HepG2 (cell line): ENCODE data around the gene TRANK1. TPM values are rescaled to one million over a fixed set of nuclear protein-coding genes. Genes with fewer than 3 reads are reported as not detected.
A peak's percentile ranks its signal among the peaks of the same experiment; 100 is the strongest.

ENCODE experiments used
- AKAP8 ChIP-seq: sonication (generic); formaldehyde crosslinking; IDR thresholded peaks from 2 replicates; pipeline ENCODE4 v1.5.1; 2020; ENCODE audit warnings: mild to moderate bottlenecking, missing genetic modification reagents
- CC2D1A ChIP-seq: sonication (generic); formaldehyde crosslinking; IDR thresholded peaks from 2 replicates; pipeline ENCODE4 v1.8.1; 2023; ENCODE audit warnings: mild to moderate bottlenecking, missing genetic modification reagents
- JUN ChIP-seq: sonication (generic); formaldehyde crosslinking; IDR thresholded peaks from 2 replicates; pipeline ENCODE4 v1.4.0; 2020; ENCODE audit warnings: mild to moderate bottlenecking, missing genetic modification reagents
- RARG ChIP-seq: sonication (generic); formaldehyde crosslinking; IDR thresholded peaks from 2 replicates; pipeline ENCODE4 v1.4.0; 2020; ENCODE audit warnings: low read depth, mild to moderate bottlenecking, missing genetic modification reagents
- SMC3 ChIP-seq: IDR thresholded peaks from 2 replicates; pipeline ENCODE4 v1.6.1; 2011; ENCODE audit warnings: low read length, improper control_type of control experiment
- SRSF1 ChIP-seq: fragments of 200-400 bp; formaldehyde crosslinking; optimal IDR thresholded peaks from 2 replicates; pipeline ENCODE3; 2017; ENCODE audit warnings: mild to moderate bottlenecking, low read depth, low read length, moderate library complexity
- SRSF4 ChIP-seq: fragments of 200-400 bp; formaldehyde crosslinking; IDR thresholded peaks from one replicate; pipeline ENCODE4 v1.6.1; 2018; ENCODE audit warnings: mild to moderate bottlenecking, low read depth, low read length, moderate library complexity; ENCODE audit not compliant: poor library complexity, severe bottlenecking
- TAF15 ChIP-seq: fragments of 200-400 bp; formaldehyde crosslinking; IDR thresholded peaks from one replicate; pipeline ENCODE4 v1.6.1; 2018; ENCODE audit warnings: mild to moderate bottlenecking, low read depth, low read length; ENCODE audit not compliant: poor library complexity, severe bottlenecking
- XRCC5 ChIP-seq: fragments of 200-400 bp; formaldehyde crosslinking; optimal IDR thresholded peaks from 2 replicates; pipeline ENCODE3; 2017; ENCODE audit warnings: mild to moderate bottlenecking, low read length
- ZNF160 ChIP-seq: sonication (generic); formaldehyde crosslinking; IDR thresholded peaks from 2 replicates; pipeline ENCODE4 v1.8.0; 2022; ENCODE audit warnings: mild to moderate bottlenecking, inconsistent platforms, missing genetic modification reagents
- ZNF234 ChIP-seq: sonication (generic); formaldehyde crosslinking; conservative IDR thresholded peaks from 2 replicates; pipeline ENCODE4 v1.5.1; 2020; ENCODE audit warnings: mild to moderate bottlenecking, missing genetic modification reagents
- ZNF263 ChIP-seq: sonication (generic); formaldehyde crosslinking; IDR thresholded peaks from 2 replicates; pipeline ENCODE4 v1.4.0; 2020; ENCODE audit warnings: missing genetic modification reagents
- ZNF343 ChIP-seq: sonication (generic); formaldehyde crosslinking; IDR thresholded peaks from 2 replicates; pipeline ENCODE4 v1.4.0; 2020; ENCODE audit warnings: mild to moderate bottlenecking, missing genetic modification reagents
- ZNF501 ChIP-seq: sonication (generic); formaldehyde crosslinking; IDR thresholded peaks from 2 replicates; pipeline ENCODE4 v1.5.1; 2020; ENCODE audit warnings: mild to moderate bottlenecking, moderate library complexity, missing genetic modification reagents
- ZNF562 ChIP-seq: sonication (generic); formaldehyde crosslinking; IDR thresholded peaks from 2 replicates; pipeline ENCODE4 v1.8.0; 2022; ENCODE audit warnings: missing genetic modification reagents, borderline replicate concordance
- ZNF563 ChIP-seq: sonication (generic); formaldehyde crosslinking; IDR thresholded peaks from 2 replicates; pipeline ENCODE4 v1.8.0; 2022; ENCODE audit warnings: mild to moderate bottlenecking, moderate library complexity, missing genetic modification reagents
- ZNF564 ChIP-seq: sonication (generic); formaldehyde crosslinking; IDR thresholded peaks from 2 replicates; pipeline ENCODE4 v1.8.1; 2023; ENCODE audit warnings: mild to moderate bottlenecking, missing genetic modification reagents
- ZNF615 ChIP-seq: sonication (generic); formaldehyde crosslinking; IDR thresholded peaks from 2 replicates; pipeline ENCODE4 v1.5.0; 2020; ENCODE audit warnings: mild to moderate bottlenecking, missing genetic modification reagents, borderline replicate concordance
- ZNF75D ChIP-seq: sonication (generic); formaldehyde crosslinking; IDR thresholded peaks from 2 replicates; pipeline ENCODE4 v1.8.1; 2023; ENCODE audit warnings: missing genetic modification reagents, mild to moderate bottlenecking, borderline replicate concordance
- polyA plus RNA-seq, 8 experiments: library from polyadenylated mRNA; depleted of rRNA in 3 of 8; stranded (reverse) in 7 of 8; unstranded in 1 of 8; fragments of >200 nt; fragmentation: Illumina TruSeq in 4 of 8; extraction: Trizol in 4 of 8; gene quantifications; 2 replicates each; pipeline versions ENCODE4 v1.2.1 to v1.2.3, GENCODE V29; 2011 to 2016; ENCODE audit warnings: low read depth in 4 of 8, missing spikeins in 1 of 8, mixed read lengths in 1 of 8; ENCODE audit not compliant: insufficient read depth in 1 of 8
- total RNA-seq, 5 experiments: library from RNA; depleted of rRNA; stranded (reverse); fragments of >200 nt; fragmentation: Illumina TruSeq; extraction: Trizol; gene quantifications; 2 replicates each; pipeline ENCODE4 v1.2.3, GENCODE V29; 2016; ENCODE audit warnings: low read depth in 1 of 5
- TF ChIP-seq, protein P1 (sequence below): sonication (generic); formaldehyde crosslinking; IDR thresholded peaks from 2 replicates; pipeline ENCODE4 v1.4.0; 2020; ENCODE audit warnings: missing genetic modification reagents
- TF ChIP-seq, protein P2 (sequence below): sonication (generic); formaldehyde crosslinking; conservative IDR thresholded peaks from 2 replicates; pipeline ENCODE4 v1.4.0; 2020; ENCODE audit warnings: missing genetic modification reagents
- TF ChIP-seq, protein P3 (sequence below): sonication (generic); IDR thresholded peaks from 2 replicates; pipeline ENCODE4 v1.6.1; 2016; ENCODE audit warnings: low read depth, borderline replicate concordance
- TF ChIP-seq, protein P4 (sequence below): sonication (generic); formaldehyde crosslinking; IDR thresholded peaks from 2 replicates; pipeline ENCODE4 v1.8.1; 2022; ENCODE audit warnings: low read depth, mild to moderate bottlenecking, missing genetic modification reagents

Gene TRANK1
- total and polyA plus RNA-seq, 2 of the 13 experiments (the other 11 are each of a cell fraction or from before 2014, with no cell fraction given) = 0.13 to 0.32 TPM

DNA sequence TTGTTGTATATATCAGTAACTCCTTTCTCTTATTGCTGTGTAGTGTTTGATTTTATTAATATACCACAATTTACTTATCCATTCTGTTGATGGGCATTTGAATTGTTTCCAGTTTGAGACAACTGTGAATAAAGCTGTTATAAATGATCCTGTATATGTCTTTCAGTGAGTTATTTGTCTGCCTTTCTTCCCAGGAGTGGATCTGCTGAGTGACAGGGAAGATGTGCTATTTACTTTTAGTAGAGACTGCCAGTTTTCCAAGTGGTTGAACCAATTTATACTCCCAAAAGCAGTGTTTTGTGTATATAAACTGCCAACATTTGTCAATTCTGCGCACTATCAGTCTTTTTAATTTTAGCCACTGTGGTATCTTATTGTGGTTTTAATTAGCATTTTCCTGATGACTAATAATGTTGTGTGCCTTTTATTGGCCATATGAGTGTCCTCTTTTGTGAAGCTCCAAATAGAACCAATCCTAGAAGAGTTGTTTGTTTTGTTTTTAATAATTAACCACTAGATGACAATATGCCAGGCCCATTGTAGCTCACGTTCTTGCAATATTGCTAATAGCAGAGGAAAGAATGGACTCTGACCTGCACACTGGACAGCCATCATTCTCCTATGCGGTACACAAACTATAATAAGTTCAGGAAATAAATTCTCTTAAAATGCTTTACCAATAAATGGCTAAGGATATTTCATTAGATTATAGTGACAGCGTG is 25.3 kb downstream of the TRANK1 start (continued):
- TF ChIP-seq, protein P1, sequence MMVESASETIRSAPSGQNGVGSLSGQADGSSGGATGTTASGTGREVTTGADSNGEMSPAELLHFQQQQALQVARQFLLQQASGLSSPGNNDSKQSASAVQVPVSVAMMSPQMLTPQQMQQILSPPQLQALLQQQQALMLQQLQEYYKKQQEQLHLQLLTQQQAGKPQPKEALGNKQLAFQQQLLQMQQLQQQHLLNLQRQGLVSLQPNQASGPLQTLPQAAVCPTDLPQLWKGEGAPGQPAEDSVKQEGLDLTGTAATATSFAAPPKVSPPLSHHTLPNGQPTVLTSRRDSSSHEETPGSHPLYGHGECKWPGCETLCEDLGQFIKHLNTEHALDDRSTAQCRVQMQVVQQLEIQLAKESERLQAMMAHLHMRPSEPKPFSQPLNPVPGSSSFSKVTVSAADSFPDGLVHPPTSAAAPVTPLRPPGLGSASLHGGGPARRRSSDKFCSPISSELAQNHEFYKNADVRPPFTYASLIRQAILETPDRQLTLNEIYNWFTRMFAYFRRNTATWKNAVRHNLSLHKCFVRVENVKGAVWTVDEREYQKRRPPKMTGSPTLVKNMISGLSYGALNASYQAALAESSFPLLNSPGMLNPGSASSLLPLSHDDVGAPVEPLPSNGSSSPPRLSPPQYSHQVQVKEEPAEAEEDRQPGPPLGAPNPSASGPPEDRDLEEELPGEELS (CRISPR knock-in tag) = peak; percentile 50; the same call in 1 of the 2 replicates
- TF ChIP-seq, protein P2, sequence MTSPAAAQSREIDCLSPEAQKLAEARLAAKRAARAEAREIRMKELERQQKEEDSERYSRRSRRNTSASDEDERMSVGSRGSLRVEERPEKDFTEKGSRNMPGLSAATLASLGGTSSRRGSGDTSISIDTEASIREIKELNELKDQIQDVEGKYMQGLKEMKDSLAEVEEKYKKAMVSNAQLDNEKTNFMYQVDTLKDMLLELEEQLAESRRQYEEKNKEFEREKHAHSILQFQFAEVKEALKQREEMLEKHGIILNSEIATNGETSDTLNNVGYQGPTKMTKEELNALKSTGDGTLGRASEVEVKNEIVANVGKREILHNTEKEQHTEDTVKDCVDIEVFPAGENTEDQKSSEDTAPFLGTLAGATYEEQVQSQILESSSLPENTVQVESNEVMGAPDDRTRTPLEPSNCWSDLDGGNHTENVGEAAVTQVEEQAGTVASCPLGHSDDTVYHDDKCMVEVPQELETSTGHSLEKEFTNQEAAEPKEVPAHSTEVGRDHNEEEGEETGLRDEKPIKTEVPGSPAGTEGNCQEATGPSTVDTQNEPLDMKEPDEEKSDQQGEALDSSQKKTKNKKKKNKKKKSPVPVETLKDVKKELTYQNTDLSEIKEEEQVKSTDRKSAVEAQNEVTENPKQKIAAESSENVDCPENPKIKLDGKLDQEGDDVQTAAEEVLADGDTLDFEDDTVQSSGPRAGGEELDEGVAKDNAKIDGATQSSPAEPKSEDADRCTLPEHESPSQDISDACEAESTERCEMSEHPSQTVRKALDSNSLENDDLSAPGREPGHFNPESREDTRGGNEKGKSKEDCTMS (CRISPR knock-in tag) = no peak
- TF ChIP-seq ZNF615 (CRISPR knock-in tag) = no peak
- TF ChIP-seq SMC3 = no peak
- no peak for TF ChIP-seq SRSF1
- no peak for TF ChIP-seq ZNF234 (CRISPR knock-in tag)
- TF ChIP-seq ZNF343 = no peak
- no peak for TF ChIP-seq ZNF160 (CRISPR knock-in tag)
- TF ChIP-seq ZNF75D = no peak
- TF ChIP-seq SRSF4 = no peak
- no peak for TF ChIP-seq CC2D1A (CRISPR knock-in tag)
- no peak for TF ChIP-seq ZNF501 (CRISPR knock-in tag)
- TF ChIP-seq, protein P3, sequence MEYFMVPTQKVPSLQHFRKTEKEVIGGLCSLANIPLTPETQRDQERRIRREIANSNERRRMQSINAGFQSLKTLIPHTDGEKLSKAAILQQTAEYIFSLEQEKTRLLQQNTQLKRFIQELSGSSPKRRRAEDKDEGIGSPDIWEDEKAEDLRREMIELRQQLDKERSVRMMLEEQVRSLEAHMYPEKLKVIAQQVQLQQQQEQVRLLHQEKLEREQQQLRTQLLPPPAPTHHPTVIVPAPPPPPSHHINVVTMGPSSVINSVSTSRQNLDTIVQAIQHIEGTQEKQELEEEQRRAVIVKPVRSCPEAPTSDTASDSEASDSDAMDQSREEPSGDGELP = no peak
- TF ChIP-seq XRCC5 = no peak
- no peak for TF ChIP-seq ZNF564
- no peak for TF ChIP-seq ZNF563 (CRISPR knock-in tag)
- TF ChIP-seq, protein P4, sequence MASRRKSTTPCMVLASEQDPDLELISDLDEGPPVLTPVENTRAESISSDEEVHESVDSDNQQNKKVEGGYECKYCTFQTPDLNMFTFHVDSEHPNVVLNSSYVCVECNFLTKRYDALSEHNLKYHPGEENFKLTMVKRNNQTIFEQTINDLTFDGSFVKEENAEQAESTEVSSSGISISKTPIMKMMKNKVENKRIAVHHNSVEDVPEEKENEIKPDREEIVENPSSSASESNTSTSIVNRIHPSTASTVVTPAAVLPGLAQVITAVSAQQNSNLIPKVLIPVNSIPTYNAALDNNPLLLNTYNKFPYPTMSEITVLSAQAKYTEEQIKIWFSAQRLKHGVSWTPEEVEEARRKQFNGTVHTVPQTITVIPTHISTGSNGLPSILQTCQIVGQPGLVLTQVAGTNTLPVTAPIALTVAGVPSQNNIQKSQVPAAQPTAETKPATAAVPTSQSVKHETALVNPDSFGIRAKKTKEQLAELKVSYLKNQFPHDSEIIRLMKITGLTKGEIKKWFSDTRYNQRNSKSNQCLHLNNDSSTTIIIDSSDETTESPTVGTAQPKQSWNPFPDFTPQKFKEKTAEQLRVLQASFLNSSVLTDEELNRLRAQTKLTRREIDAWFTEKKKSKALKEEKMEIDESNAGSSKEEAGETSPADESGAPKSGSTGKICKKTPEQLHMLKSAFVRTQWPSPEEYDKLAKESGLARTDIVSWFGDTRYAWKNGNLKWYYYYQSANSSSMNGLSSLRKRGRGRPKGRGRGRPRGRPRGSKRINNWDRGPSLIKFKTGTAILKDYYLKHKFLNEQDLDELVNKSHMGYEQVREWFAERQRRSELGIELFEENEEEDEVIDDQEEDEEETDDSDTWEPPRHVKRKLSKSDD (CRISPR knock-in tag) = no peak
- TF ChIP-seq ZNF263 (CRISPR knock-in tag) = no peak
- TF ChIP-seq RARG (CRISPR knock-in tag) = no peak
- TF ChIP-seq TAF15 = no peak
- TF ChIP-seq AKAP8 = no peak
- no peak for TF ChIP-seq JUN
- TF ChIP-seq ZNF562 (CRISPR knock-in tag) = no peak
